RWPE1 (cell line): ENCODE data around the gene MME.

Experiments used
- CTCF ChIA-PET: fragments of 350-600 bp; sonication (Branson Sonifier 250); formaldehyde crosslinking; extraction: SDS; loops from one replicate; lab custom pipeline; 2021; lab: Yijun Ruan, JAX
- POLR2A ChIA-PET: fragments of 400-600 bp; formaldehyde crosslinking; extraction: SDS; loops from one replicate; lab custom pipeline; 2020; ENCODE audit warnings: antibody characterized with exemption; ENCODE audit not compliant: low non-redundant PET; lab: Yijun Ruan, JAX
- DNase-seq: peaks from one replicate; pipeline ENCODE4 v3.0.0; 2012; ENCODE audit warnings: low spot score
- H3K27ac ChIP-seq: fragments of 450-650 bp; 2 replicates; pipeline ENCODE4 v1.5.1; 2017
- CTCF ChIP-seq: fragments of 450-650 bp; conservative IDR thresholded peaks from 2 replicates; pipeline ENCODE4 v1.5.1; 2017; ENCODE audit warnings: low read depth, mild to moderate bottlenecking

The MME gene

GRCh38 chr3:155065537-155065936 lies 14.6 kb upstream of the MME start:
- no peak overlapping the region for H3K27ac ChIP-seq
- peak; percentile 67 for DNase-seq
- TF ChIP-seq CTCF: no peak
- ChIA-PET POLR2A (no interaction called here), CTCF (interaction anchor here (0.6 kb wide), 1 partner anchor 893 kb away, joined by 3 read pairs; no protein-coding TSS in a partner anchor)

GRCh38 chr3:155069729-155070128 lies 10.4 kb upstream of the MME start:
- no peak for TF ChIP-seq CTCF
- no peak for DNase-seq
- H3K27ac ChIP-seq: no peak overlapping the region
- ChIA-PET POLR2A (no interaction called here), CTCF (no interaction called here)

- no peak for TF ChIP-seq CTCF
- CTCF ChIA-PET: no interaction called here
- POLR2A ChIA-PET: no interaction called here
- DNase-seq: no peak
- H3K27ac ChIP-seq: no peak overlapping the region
These were observed 9.8 kb upstream of the MME start for GRCh38 chr3:155070316-155070715.

GRCh38 chr3:155070932-155071387 lies 9.2 kb upstream of the MME start:
- H3K27ac ChIP-seq: no peak overlapping the region
- ChIA-PET POLR2A (no interaction called here), CTCF (no interaction called here)
- DNase-seq: peak; percentile 41
- no peak for TF ChIP-seq CTCF

GRCh38 chr3:155075200-155075599 lies 4.9 kb upstream of the MME start:
- no peak for DNase-seq
- no peak for TF ChIP-seq CTCF
- POLR2A ChIA-PET: no interaction called here
- CTCF ChIA-PET: no interaction called here
- no peak overlapping the region for H3K27ac ChIP-seq

- ChIA-PET POLR2A (no interaction called here), CTCF (interaction anchor here (0.7 kb wide), 1 partner anchor 372 kb away, joined by 3 read pairs; no protein-coding TSS in a partner anchor)
- no peak for TF ChIP-seq CTCF
- no peak overlapping the region for H3K27ac ChIP-seq
- DNase-seq: no peak
These were observed 3.2 kb upstream of the MME start for GRCh38 chr3:155076888-155077287.
